ENCODE measurements around the gene GMDS.

GRCh38 chr6:1613346-1613687, 632.1 kb downstream of the GMDS start:
- TF ChIP-seq MXI1 (IDR thresholded peaks at IDR 0.05; ENCODE audit: low read depth, low read length) (no peak), SIN3A (IDR thresholded peaks at IDR 0.05; ENCODE audit: borderline replicate concordance, low read depth, low read length) (no peak), MAX (IDR thresholded peaks at IDR 0.05; ENCODE audit: low read depth) (no peak), EZH2phosphoT487 (IDR thresholded peaks at IDR 0.05; ENCODE audit: borderline replicate concordance, low read depth) (no peak), USF2 (IDR thresholded peaks at IDR 0.05; ENCODE audit: borderline replicate concordance, low read depth, low read length) (no peak), RAD21 (IDR thresholded peaks at IDR 0.05; ENCODE audit: low read length) (no peak), RXRA (IDR thresholded peaks at IDR 0.05; ENCODE audit: borderline replicate concordance, low read depth) (no peak), TAF1 (IDR thresholded peaks at IDR 0.05; ENCODE audit: borderline replicate concordance, low read depth, low read length) (no peak), JUND (IDR thresholded peaks at IDR 0.05) (no peak), FOSL2 (IDR thresholded peaks at IDR 0.05; ENCODE audit: borderline replicate concordance, low read depth) (no peak), SMC3 (IDR thresholded peaks at IDR 0.05; ENCODE audit: low read depth, low read length) (no peak), TEAD4 (IDR thresholded peaks at IDR 0.05; ENCODE audit: borderline replicate concordance, insufficient read depth) (no peak)
- TF ChIP-seq, protein P1, sequence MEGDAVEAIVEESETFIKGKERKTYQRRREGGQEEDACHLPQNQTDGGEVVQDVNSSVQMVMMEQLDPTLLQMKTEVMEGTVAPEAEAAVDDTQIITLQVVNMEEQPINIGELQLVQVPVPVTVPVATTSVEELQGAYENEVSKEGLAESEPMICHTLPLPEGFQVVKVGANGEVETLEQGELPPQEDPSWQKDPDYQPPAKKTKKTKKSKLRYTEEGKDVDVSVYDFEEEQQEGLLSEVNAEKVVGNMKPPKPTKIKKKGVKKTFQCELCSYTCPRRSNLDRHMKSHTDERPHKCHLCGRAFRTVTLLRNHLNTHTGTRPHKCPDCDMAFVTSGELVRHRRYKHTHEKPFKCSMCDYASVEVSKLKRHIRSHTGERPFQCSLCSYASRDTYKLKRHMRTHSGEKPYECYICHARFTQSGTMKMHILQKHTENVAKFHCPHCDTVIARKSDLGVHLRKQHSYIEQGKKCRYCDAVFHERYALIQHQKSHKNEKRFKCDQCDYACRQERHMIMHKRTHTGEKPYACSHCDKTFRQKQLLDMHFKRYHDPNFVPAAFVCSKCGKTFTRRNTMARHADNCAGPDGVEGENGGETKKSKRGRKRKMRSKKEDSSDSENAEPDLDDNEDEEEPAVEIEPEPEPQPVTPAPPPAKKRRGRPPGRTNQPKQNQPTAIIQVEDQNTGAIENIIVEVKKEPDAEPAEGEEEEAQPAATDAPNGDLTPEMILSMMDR (IDR thresholded peaks at IDR 0.05): no peak
- TF ChIP-seq, protein P2, sequence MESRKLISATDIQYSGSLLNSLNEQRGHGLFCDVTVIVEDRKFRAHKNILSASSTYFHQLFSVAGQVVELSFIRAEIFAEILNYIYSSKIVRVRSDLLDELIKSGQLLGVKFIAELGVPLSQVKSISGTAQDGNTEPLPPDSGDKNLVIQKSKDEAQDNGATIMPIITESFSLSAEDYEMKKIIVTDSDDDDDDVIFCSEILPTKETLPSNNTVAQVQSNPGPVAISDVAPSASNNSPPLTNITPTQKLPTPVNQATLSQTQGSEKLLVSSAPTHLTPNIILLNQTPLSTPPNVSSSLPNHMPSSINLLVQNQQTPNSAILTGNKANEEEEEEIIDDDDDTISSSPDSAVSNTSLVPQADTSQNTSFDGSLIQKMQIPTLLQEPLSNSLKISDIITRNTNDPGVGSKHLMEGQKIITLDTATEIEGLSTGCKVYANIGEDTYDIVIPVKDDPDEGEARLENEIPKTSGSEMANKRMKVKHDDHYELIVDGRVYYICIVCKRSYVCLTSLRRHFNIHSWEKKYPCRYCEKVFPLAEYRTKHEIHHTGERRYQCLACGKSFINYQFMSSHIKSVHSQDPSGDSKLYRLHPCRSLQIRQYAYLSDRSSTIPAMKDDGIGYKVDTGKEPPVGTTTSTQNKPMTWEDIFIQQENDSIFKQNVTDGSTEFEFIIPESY (IDR thresholded peaks at IDR 0.05; ENCODE audit: borderline replicate concordance, low read depth): no peak

All from SK-N-SH (cell line).